ENCODE measurements around the gene HYAL1.
A peak's percentile ranks its signal among the peaks of the same experiment; 100 is the strongest.

The HYAL1 gene

DNA sequence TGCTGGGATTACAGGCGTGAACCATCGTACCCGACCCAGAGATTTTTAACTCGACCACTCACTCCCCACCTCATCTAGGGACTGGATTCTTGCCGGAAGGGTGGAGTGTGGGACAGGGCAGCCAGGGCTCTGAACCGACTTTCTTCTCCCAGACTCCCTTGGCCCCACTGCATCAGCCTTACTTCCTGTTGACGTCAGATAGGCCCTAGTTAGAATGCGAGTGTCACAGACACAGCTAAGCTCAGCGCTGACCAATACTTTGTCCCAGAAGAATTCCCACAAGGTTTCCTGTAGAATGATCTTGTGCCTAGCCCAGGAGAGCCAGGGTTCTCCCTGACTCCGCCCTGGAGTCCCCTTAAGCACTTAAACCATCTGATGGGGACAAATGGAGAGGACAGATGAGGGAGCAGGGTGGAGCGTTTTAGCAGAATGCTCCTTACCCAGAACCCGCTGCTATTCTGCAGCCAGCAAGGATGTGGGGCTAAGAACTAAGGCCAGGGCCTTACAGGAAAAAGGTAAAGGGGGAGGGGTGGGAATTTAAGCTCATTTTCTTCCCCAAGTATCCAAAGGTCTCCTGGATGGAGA is 30.5 kb upstream of the HYAL1 start:
- DNase-seq: no peak

- no peak for DNase-seq
Measured at GRCh38 chr3:50331364-50331907, 28.1 kb upstream of the HYAL1 start.

GRCh38 chr3:50330330-50330729 is 27.0 kb upstream of the HYAL1 start:
- peak; percentile 21 for DNase-seq

- DNase-seq: peak; percentile 96
Measured at GRCh38 chr3:50327943-50328691, 24.7 kb upstream of the HYAL1 start, which contains the start of gene TUSC2. Gene TUSC2 (minus strand): TSS chr3:50328223. CDS start chr3:50328099, 124 bp downstream.

DNA sequence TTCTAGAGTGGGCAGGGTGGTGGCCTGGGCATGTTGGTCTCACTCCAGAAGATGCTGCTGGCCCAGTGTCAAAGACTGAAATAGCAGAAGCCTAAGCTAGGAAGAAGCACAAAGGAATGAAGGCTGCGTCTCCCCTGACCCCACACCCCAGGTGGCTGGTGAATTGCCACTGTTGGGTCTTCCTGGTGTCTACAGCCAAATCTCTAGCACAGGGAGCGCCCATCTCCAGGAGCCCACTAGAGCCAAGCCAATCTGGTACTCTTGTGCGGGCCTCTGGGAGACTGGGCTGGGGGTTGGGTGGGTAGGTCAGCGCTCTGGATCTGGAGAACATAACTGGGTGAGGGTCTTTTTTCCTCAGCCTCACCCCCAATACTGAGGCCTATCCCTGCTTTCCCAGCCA is 23.8 kb upstream of the HYAL1 start:
- peak; percentile 25 for DNase-seq

GRCh38 chr3:50326182-50326541 is 22.8 kb upstream of the HYAL1 start:
- no peak for DNase-seq

- DNase-seq: no peak
Measured at GRCh38 chr3:50325497-50326181, 22.3 kb upstream of the HYAL1 start.

- DNase-seq: peak; percentile 24
Measured at GRCh38 chr3:50325113-50325480, 21.7 kb upstream of the HYAL1 start.

DNA sequence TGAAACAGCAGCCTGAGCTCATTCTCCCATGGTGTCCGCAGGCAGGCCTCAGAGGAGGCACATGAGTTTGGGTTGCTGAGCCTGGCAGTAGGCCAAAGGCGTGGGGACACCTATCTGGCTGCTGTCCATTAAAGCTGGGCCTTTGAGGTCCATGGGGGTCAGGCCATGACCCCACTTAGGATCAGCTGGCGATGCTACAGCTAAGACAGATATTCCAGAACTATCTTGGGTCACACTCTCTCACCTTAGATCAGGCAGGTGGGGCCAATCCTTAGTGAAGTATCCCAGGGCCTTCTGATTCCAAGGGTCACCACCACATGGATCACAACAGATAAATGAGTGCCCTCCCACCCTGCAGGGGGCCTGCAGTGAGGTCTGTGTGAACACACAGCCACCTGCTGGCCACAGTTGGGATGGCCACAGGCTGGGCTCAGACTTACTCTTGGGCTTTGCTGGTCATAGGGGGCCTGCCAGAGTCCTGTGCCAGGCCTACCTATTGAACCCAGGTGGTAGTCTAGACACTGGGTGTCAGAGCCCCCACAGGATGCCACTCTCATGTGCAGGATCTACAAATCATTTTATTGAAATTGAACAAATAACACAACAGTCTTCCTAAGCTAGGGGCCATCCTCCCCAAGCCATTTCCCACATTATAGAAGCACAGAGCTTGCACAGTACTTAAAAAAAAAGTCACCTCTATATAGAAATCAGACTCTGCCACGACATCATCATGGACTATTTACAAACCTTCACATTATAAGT is 21.2 kb upstream of the HYAL1 start:
- DNase-seq: peak; percentile 74

DNA sequence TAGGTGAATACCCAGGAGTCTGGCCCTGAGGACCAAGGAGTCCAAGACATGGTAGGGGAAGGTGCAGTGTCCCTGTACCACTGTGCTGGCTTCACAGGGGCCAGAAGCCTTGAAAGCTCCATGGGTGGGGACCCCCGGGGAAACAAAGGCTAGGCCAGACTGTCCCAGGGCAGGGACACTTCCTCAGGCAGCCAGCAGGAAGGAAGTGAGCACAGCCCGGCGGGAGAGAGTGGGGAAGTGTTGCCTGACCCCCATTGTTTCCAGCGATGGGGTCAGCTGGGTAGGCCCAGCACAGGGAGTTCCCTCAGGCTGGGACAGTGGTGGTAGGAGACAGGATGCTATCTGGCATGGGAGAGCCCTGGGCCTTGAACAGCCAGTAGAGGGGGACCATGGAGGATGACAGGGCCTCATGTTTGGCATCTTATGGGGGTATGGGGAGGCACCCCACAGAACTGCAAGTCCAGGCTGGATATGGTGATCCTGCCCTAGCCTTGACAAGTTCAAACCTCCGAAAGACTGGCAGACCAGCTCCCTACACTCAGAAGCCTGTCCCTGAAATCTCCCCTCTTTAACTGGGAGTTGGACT is 20.3 kb upstream of the HYAL1 start:
- peak; percentile 51 for DNase-seq

- DNase-seq: peak; percentile 51
Measured at GRCh38 chr3:50323092-50323600, 19.8 kb upstream of the HYAL1 start.

- DNase-seq: peak; percentile 58
Measured at GRCh38 chr3:50322386-50323091, 19.2 kb upstream of the HYAL1 start, which contains the start of gene HYAL2. Gene HYAL2 (minus strand): TSS chr3:50322745. CDS start chr3:50320489, 2,256 bp downstream.

GRCh38 chr3:50322115-50322385 is 18.7 kb upstream of the HYAL1 start:
- DNase-seq: no peak

DNA sequence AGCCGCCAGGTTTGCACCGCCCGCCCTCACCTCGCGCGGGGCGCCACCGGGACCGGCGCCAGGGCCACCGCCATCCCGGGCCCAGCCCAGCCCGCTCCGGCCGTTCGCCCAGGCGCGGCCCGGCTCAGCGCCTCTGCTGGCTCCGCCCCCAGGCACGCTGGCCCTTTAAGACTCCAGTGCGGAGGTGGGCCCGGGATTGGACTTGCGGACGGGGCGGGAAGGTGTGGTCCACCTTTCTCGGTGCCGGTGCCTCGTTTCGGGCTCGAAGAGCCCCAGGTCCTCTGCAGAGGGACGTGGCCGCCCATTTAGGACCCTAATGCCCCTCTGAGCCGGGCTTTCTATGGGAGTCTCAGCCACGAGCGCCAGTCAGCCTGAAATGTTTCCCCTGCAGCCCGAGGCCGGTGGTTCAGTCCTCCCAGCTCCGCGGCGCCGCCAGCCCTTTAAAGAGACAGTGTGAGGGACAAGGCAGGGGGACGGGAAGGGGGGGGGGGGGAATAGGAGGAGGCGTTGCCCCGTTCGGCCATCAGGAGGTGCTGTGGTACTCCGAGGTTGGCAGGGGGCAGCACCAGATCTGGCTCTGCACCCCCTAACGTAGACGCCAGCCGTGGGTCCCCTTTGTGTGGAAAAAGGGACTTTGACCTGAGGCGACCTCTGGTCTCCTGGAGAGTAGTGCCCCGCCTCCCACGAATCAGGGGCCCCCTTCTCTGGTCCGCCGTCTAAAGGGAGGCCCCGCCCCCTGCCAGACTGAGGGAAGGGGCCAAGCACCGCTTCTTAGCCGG is 18.2 kb upstream of the HYAL1 start:
- DNase-seq: peak; percentile 94

- DNase-seq: peak; percentile 89
Measured at GRCh38 chr3:50320853-50321335, 17.5 kb upstream of the HYAL1 start.

DNA sequence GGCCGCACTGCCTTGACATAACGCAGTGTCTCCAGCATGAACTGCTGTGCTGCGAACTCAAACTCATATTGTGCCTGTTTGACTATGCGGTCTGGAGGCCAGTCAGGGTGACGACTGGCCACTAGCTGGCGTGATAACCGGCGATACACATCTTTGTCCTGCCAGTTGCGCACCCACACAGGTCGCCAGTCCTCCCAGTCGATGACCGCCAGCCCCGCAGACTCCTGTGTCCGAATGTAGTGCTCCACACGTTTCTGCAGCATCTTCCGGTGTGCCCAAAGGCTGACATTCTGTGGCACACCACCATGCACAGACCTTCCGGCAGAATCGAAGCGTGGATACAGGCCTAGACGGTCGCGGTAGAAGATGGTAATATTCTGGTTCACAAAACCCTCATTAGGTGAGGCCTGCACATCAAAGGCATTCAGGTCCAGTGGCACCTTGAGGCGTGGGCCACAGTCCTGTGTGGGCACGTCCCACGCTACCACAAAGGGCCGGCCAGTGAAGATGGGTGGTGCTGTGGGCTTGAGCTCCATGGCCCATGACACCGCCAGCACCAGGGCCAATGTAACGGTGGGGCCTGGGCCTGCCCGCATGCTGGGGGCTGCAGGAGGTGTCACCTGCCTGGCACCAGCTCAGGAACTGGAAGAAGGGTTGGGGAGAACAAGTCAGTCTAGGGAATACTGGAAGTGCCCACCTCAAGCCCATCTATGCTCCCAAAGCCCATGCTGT is 16.7 kb upstream of the HYAL1 start:
- DNase-seq: no peak

GRCh38 chr3:50319181-50319893 is 16.0 kb upstream of the HYAL1 start:
- DNase-seq: no peak

DNA sequence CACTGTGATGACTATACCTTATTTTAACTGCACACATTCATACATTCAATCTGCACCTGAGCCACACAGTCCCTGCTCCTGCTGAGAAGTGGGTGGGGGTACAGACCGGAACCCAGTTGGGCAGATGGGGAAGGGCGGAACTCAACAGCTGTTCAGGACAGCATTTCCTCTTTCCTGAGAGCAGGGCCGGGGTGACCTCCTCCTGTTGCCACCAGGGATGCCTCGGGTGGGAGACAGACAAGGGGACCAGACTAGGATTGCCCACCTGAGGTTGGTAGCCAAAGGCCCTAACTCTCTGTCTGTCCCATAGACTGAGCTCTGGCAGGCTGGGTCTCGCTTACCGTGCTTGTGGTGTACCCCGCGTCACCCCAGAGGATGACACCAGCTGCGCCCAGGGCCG is 15.2 kb upstream of the HYAL1 start:
- no peak for DNase-seq

- no peak for DNase-seq
Measured at GRCh38 chr3:50318163-50318562, 14.8 kb upstream of the HYAL1 start.

DNA sequence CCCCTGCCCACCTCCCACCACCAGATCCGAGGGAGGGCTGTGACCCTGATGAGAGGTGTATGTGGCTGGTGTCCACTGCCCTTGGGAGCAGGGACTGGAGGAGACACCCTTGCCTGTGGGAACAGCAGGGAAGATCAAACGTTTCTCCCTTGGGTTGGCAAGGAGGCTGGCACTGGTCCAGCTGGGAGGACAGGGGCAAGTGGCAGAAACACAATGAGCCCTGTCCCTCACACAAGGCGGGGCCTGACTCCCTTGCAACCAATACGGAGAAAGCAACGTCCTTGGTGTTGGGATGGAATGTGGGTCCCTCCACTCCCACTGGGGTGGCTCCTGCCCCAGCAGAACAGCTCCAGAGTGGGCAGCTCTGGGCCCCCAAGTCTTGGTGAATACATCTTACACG is 13.9 kb upstream of the HYAL1 start:
- DNase-seq: no peak
